M059J (cell line): Measurements from ENCODE around the gene PTER. TPM values are rescaled to one million over a fixed set of nuclear protein-coding genes. Genes with fewer than 3 reads are reported as not detected.
A peak's percentile ranks its signal among the peaks of the same experiment; 100 is the strongest.

Experiments
- DNase-seq: peaks from one replicate; pipeline ENCODE4 v3.0.0-alpha.2; 2012; ENCODE audit warnings: low read depth
- total RNA-seq: library from RNA; depleted of rRNA; stranded (reverse); fragments of >200 nt; shearing (Covaris generic); gene quantifications from 2 replicates; pipeline ENCODE4 v1.2.3, GENCODE V29; 2014; rRNA removed

Gene PTER
- total RNA-seq, 1 experiment from 2014 or later = not detected

DNA sequence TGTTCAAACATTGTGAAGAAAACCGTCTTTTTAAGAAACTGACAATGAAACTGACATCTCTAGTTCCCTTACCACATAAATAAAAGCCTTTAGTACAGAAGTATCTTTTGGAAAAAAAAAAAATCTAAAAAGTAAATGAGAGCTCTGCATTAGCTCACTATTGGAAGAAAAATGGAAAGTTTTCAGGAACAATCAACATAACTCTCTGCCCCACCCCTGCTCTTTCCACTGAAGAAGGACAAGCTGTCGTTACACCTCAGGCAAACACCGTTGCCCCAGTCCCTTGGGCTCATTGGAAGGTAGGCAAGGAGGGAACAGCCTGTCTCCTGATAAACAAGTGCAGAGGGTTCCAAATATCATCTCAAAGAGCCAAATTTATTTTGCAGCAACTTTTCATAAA lies 107.3 kb downstream of the PTER start:
- DNase-seq = no peak

DNA sequence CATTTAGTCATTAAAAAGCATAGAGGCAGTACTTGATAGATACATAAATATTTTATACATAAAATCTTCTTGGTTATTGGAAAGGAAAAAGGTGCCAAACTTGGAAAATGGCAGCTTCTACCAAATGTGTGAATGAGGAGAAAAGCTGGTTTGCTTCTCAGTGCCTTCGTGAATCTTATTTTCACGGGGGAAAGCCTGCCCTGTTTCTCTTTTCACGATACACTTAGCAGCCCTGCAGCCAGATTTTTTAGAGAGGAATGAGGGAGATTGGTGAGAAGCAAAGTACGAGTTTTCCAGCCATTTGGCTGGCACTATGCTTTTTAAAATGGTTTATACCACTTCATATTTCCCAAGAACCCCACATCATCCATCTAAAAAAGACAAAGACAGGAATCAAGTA lies 107.8 kb downstream of the PTER start:
- DNase-seq = no peak

DNA sequence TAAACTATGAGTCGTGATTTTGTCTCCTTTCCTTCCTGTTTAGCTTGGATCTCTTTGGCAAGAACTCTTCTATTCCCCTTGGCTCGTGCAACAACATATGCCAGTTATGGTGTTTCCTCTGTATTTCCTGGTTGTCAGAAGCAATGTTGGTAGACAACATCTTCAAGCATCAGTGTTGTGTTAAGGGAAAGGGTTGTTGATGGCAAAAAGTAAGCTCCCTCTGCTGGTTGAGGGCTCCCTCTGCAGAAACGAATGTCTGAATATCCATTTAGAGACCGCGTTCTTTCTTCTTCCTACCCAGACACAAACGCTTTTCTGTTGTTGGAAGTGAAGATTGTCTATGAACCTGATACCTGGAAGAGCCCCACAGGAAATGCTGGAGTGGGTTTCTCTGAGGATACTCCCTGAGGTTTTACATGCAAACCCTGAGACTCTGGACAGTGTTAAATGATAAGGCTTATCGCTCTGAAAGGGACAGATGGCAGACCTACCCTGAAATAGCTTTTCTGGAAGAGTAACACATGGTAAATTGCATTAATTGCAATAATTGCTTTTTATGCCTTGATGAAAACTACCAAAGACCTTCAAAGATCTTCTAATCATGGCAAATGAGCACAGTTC lies 108.4 kb downstream of the PTER start:
- peak; percentile 2 for DNase-seq

DNA sequence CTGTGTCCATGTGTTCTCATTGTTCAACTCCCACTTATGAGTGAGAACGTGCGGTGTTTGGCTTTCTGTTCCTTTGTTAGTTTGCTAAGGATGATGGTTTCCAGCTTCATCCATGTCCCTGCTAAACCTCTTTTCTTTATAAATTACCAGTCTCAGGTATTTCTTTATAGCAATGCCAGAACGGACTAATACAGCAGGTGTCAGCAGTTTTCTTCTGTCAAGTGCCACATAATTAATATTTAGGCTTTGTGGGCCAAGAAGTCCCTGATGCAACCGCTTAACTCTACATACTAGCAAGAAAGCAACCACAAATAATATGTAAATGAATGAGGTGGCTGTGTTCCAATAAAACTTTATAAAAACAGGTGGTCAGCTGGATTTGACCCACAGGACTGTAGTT lies 111.2 kb downstream of the PTER start:
- DNase-seq = no peak

DNA sequence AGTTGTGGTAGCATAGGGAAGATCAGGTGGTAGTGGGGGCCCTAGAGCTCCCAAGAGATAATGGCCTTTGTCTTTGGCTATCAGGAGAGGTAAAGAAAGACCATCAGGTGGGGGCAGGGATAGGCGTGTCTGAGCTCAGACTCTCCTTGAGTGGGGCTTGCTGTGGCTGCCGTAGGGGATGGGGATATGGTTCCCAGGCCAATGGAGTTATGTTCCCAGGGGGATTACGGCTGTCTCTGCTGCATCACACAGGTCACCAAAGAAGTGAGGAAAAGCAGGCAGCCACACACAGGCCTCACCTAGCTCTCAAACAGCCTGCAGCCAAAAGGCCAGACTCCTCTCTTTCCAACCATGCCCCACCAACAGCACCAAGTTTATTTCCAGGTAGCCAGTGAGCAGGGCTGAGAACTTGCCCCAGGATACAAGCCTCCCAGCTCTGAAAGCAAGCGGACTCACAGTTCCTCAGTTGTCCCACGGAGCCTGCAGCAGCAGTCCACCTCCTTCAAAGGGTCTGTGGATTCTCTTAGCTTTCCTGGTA lies 122.5 kb downstream of the PTER start:
- no peak for DNase-seq

DNA sequence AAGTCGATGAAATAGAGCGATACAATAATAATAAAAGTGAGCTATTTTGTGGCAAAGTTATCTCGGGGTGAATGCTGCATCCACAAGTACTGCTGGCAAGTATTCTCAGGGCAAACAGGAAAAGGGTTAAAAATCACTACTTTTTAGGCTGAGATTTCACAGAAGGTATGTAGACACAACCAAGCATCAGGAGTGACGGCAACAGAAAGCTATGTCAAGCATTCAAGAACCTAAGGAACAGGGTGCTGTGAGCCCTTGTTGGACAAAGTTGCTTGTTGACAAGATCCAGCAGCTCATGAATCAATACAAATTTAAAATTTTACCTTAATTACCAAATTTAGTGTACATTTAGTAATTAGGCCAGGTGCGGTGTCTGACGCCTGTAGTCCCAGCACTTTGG lies 126.1 kb downstream of the PTER start:
- DNase-seq = no peak

Other genes with a start within 250 kb of the PTER start
- not detected in 2 replicates for gene C1QL3, start 84.9 kb downstream of the PTER start, total RNA-seq